HG03439 (cell line): ENCODE data around the gene YOD1.

Source experiments
- ATAC-seq: cut with Tn5 transposase; IDR thresholded peaks from one replicate; pipeline ENCODE4 v1.9.1; 2021; ENCODE audit warnings: mild to moderate bottlenecking, moderate library complexity; ENCODE audit not compliant: unreplicated experiment

YOD1 gene

GRCh38 chr1:207073906-207074820 lies 23.2 kb upstream of the YOD1 start:
- ATAC-seq: no peak

DNA sequence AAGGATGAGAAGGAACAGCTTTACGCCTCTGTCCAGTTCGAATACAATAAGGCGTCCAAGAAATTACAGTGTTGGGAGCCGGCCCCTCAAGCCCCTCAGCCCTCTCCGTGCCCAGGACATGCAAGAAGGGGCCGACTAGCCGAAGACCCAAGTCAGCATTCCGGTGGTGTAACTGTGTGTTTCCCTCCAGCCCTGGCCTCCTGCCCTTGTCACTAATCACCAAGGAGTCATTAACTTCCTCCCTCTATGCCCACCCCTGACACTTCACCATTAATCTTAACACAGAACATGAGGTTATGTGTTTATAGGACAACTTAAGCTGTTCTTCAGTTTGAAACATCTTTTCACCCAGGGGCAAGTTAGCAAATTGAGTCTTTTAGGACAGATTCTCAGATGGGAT lies 21.2 kb upstream of the YOD1 start:
- ATAC-seq: no peak

DNA sequence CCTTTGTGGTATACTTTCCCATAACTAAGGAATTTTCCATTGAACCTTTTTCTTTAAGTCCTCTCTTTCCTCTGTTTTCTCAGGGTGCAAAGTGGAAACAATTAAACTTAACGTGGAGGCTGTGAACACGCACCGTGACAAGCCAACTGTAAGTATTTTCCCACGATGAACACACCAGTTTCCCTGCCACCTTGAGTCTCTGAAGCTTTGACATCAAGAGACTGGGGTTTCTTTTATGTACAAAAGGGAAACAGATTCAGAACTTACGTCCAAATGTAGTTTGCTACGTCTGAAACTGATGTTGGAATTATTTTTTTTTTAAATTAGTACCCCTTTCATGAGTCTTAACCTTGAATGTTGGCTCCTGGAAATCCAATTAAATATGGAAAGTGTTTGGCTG lies 20.4 kb upstream of the YOD1 start:
- no peak for ATAC-seq

DNA sequence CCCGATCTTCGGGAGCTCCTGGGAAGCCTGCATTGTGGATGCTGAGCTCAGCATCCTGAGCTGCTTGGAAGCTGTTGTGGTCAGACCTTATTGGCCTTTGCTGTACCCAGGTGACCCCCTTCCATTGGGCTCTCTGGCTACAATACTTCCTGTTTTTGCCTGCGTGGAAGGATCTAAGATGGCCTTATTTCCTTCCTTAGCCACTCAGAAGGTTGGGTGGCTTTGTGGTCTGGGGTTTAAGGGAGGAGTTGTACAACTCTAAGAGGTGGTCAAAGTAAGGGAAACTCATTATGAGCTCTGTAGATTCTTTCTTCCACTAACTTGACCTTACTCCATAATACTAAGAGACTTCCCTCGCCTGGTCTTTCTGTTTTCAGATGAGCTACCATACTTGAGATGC lies 19.8 kb upstream of the YOD1 start:
- ATAC-seq: no peak

DNA sequence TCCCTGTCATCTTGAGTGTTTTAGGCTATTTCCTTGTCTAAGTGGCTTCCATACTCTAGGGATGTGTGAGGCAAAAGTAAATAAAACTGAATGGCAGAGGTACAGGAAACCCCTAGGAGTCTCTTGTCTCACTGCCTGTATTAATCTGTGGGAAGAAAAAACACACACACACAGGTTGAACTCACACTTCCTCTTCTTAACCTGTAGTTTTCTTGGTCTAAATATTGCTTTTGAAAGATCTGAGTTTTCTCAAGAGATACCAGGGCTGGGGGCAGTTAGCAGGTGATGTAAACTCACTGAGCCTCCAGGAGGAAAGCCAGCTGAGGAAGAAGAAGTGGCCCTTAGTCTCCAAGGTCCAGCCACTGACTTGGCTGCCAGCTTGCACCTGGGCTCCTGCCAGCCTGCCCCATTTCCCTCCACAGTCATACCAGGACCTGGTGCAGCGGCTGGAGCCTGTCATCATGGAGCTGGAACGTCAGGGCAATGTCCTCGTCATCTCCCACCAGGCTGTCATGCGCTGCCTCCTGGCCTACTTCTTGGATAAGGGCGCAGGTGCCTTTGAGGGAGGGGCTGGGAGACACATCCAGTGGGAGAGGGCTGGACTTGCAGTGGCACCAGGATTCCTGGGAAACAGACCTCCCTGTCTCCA lies 19.0 kb upstream of the YOD1 start:
- ATAC-seq: no peak

DNA sequence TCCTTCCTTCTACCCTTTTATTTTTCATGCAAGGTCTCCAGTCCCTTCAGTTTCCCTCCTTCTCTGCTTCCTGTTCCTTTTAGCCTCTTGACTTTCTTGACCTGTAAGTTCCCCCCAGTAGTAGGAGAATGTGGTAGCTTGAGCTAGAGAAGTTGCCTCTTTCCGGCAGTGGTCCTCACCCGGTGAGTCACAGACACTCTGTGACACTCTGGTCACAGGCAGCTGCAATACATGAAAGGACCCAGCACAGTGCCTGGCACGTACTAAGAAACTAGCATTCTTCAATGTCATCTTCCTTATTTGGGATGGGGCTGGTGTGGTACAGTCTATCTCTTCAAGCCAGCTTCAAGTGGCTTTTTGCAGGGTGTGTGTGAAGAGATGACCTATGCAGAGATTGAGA lies 18.1 kb upstream of the YOD1 start:
- ATAC-seq: no peak

- no peak for ATAC-seq
These were observed 16.7 kb upstream of the YOD1 start for GRCh38 chr1:207067665-207068064.

GRCh38 chr1:207067185-207067584 lies 16.2 kb upstream of the YOD1 start:
- ATAC-seq: no peak

- no peak for ATAC-seq
These were observed 13.6 kb upstream of the YOD1 start for GRCh38 chr1:207064561-207064960.

DNA sequence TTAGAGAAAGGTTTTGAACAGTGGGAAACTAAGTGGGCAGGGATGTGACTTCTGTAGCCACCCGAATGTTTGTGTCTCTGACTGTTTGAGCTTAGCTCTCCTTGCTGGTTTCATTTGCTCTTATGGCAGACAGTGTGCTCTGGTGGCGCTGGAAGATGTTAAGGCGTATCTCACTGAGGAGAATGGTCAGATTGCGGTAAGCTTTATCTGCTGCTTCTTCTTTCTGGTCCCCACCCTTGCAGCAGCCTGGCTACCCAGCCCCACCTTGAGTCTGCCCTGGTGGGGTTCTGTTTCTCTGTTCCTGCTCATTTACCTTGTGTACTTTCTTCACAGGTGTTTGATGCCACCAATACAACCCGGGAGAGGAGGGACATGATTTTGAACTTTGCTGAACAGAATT lies 12.0 kb upstream of the YOD1 start:
- no peak for ATAC-seq

DNA sequence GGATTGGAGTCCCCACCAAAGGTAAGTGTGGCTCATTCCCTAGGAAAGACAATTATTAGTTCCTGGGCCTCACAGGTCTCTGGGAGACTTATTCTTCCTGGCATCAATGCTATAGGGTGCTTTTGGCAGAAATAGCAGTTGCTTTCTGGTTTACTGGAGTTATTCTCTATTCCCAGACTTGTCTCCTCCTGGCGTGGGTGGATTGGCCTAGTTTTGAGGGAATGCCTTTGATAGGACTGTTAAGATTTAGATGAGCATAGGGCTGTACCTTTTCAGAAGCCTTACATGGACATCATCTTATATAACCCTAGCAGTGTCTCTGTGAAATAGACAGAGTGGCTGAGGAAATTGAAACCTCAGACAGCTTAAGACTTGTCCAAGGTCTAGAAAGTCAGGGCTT lies 11.1 kb upstream of the YOD1 start:
- no peak for ATAC-seq

DNA sequence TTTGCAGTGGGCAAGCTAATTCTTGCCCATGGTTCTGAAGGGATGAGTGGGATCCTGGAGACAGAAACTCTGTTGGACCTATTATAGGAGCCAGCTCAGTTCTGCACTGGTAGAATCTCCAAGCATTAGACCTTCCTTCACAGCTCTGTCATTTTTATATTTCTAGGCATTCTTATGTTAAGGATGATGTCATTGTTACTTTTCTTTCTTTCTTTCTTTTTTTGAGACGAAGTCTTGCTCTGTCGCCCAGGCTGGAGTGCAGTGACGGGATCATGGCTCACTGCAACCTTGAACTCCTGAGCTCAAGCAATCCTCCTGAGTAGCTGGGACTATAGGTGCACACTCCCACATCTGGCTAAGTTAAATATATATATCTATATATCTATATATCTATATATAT lies 9.6 kb upstream of the YOD1 start:
- ATAC-seq: no peak

- ATAC-seq: no peak
These were observed 8.9 kb upstream of the YOD1 start for GRCh38 chr1:207059881-207060280.

DNA sequence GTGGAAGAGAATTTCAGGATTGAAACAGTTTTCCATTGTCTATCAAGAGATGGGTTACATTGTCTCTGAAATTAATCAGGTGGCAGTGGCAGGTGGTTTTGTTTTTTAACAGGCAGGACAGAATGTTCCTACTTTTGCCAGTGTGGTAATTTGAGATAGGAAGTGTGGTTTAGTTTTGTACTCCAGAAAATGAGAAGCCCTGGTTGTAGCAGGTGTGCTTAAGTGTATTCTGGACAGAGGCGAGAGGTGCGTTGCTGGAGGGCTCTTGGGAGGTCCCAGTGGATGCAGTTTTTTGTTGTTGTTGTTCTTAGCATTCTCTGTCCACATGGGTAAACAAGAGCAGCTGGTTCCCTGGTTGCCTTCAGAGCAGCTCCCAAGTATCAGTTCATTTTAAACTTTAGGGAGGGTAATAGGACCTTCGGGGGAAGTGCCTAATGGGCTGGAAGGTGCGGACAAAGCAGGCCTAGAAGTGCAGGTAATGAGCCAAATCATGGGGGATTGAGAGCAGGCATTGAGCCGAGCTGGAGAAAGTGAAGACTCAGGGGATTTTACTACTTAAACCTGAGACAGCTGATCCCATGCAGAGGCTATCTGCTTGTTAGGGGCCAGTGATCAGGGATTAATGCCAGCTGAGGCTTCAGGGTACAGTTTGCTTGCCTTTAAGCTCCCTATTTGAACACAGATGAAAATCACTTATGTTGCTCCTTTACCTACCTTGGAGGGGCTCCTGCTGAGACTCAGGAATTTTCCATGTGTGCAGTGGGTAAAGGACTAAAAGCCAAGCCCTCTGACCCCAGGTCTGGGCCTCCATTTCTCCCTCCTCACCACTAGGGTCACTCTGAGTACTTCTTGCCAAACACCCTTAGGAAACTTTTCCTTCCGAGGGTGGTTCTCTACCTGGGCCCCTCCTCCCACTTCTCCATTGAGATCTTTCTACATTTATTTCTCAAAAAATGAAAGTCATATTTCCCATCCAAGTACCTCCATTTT lies 8.2 kb upstream of the YOD1 start:
- no peak for ATAC-seq

DNA sequence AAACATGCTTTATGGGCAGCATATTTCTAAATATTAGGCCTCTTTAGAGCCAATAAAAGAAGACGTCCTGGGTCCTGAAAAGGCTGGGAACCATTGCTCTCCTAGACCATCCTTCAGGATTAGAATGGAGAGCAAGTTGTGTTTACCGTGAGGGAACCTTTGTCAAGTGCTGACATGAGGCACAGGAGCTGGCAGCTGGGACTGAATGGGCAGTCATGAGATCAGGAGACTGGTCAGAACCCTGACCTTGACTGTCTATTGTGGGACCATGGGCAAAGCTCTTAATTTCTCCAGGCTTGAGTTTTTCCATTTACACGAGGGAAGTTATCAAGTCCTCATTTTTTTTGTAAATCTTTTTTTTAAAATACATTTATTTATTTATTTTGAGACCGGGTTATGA lies 7.2 kb upstream of the YOD1 start:
- no peak for ATAC-seq

DNA sequence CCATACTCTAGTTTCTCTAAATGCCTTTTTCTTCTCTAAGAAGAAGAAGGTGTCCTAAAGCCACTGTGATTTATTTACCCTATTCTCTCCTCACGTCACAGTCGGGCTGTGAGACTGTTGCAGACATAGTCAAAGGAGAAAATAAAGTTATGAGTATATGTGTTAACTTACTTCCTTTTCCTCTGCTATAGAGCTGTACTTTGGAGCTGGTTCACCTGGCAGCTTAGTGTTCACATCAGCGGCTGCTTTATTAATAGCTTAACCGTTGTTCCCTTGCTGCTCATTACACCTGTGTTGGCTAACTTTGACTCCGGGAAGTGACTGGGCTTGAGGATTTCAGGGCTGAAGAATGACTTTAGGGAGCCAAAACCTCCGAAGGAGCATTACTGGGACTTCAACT lies 5.7 kb upstream of the YOD1 start:
- ATAC-seq: no peak

- no peak for ATAC-seq
These were observed 4.5 kb upstream of the YOD1 start for GRCh38 chr1:207055386-207056001.

GRCh38 chr1:207054491-207054890 lies 3.5 kb upstream of the YOD1 start:
- no peak for ATAC-seq

DNA sequence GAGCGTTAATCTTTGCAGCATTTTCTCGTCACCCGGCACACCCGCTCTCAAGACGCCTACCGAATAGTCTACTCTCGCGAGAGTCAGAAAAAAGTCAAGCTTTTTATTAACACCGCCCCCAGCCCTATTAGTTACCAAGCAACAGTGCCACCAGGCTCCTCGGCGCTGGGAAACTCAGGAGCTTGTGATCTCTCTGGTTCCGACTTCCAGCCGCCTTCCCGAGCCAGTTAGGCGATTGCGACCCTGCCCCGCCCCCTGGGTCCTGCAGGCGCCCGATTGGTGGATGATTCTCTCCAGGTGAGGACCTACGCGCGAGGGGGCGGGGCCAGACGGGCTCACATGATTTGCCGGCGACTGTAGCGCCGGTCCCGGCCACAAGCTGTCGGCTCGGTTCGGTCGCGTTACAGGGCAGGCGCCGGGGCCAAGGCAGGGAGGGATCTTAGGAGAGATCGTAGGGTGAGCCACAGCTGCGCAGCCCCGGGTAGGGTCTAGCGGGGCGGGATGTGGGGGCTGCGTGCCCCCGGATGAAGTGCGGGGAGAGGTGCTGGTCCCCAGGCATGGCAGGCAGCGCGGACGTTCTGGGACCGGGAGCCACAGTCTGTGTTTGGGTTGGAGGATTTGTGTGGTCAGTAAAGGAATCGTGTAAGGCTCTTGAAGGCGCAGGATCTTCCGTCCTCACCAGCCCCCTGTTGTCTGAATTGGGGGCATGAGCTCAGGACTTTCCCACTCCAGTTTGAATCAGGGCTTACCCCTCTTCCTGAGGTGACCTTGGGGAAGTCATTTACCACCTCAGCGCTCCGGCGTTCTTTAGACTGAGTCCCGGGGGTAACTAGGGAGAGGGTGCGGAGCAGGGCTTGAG lies 2.1 kb upstream of the YOD1 start, which contains the start of gene PFKFB2:
Gene PFKFB2, plus strand, starts transcription at position 365 of the 859 bp plus-strand sequence. CDS start 1,443 bp downstream, outside the sequence.
- peak; percentile 79 for ATAC-seq
